B cell (primary cell): ENCODE measurements around the gene COLEC12. TPM values are rescaled to one million over a fixed set of nuclear protein-coding genes. Genes with fewer than 3 reads are reported as not detected.

Experiments
- ATAC-seq: fragments of 200-7000 bp; cut with Tn5 transposase; one replicate; pipeline ENCODE4 v1.10.0; 2021; ENCODE audit warnings: low read depth, mild to moderate bottlenecking, moderate number of reproducible peaks, moderate library complexity
- CTCF ChIA-PET: fragments of 350-600 bp; sonication (Branson Sonifier 250); formaldehyde crosslinking; loops from one replicate; lab custom pipeline; 2021; ENCODE audit warnings: antibody characterized with exemption, inconsistent platforms; lab: Charles Lee
- POLR2A ChIA-PET: fragments of 350-600 bp; sonication (Branson Sonifier 250); formaldehyde crosslinking; loops from one replicate; lab custom pipeline; 2021; ENCODE audit warnings: antibody characterized with exemption; lab: Charles Lee
- DNase-seq: peaks from one replicate; pipeline ENCODE4 v3.0.0; 2013
- H2AFZ ChIP-seq: 2 replicates; pipeline ENCODE4 v1.6.1; 2012; ENCODE audit warnings: mild to moderate bottlenecking, low read depth, low read length; ENCODE audit not compliant: insufficient read depth, poor library complexity, severe bottlenecking
- H3K27ac ChIP-seq, 2 donors: 1 replicate in 1 of 2; 2 replicates in 1 of 2; pipeline ENCODE4 v1.5.1; 2012 to 2013; ENCODE audit warnings: low read length in 2 of 2, mild to moderate bottlenecking in 2 of 2, moderate library complexity in 1 of 2
- H3K27me3 ChIP-seq, 4 experiments: fragments of 200-600 bp in 1 of 4; sonication (generic) in 1 of 4; replicated peaks in 1 of 4; 1 replicate in 2 of 4; 2 replicates in 2 of 4; pipeline versions ENCODE4 v1.6.1 to v1.7.0; 2013 to 2016; ENCODE audit warnings: low read length in 3 of 4, mild to moderate bottlenecking in 2 of 4, mixed read lengths in 1 of 4, moderate library complexity in 1 of 4; ENCODE audit not compliant: insufficient read depth in 4 of 4, control insufficient read depth in 3 of 4; ENCODE audit errors: control extremely low read depth in 1 of 4
- H3K36me3 ChIP-seq, 2 experiments: replicated peaks in 1 of 2; 1 replicate in 1 of 2; 2 replicates in 1 of 2; pipeline versions ENCODE4 v1.6.1 to v1.7.1; 2013; ENCODE audit warnings: low read length in 1 of 2; ENCODE audit not compliant: insufficient read depth in 2 of 2, control insufficient read depth in 1 of 2; ENCODE audit errors: control extremely low read depth in 1 of 2, extremely low read depth in 1 of 2
- H3K4me1 ChIP-seq, 2 donors: fragments of 200-600 bp in 1 of 2; sonication (generic) in 1 of 2; 1 replicate in 1 of 2; 2 replicates in 1 of 2; pipeline versions ENCODE4 v1.5.1 to v1.6.1; 2013 to 2017; ENCODE audit warnings: low read length in 2 of 2; ENCODE audit not compliant: control insufficient read depth in 2 of 2, insufficient read depth in 2 of 2
- H3K4me2 ChIP-seq: replicated peaks from 2 replicates; pipeline ENCODE3; 2012; ENCODE audit warnings: mild to moderate bottlenecking, low read depth, low read length; ENCODE audit not compliant: poor library complexity, severe bottlenecking
- H3K4me3 ChIP-seq, 5 experiments: fragments of 200-600 bp in 1 of 5; sonication (generic) in 1 of 5; 1 replicate in 3 of 5; 2 replicates in 2 of 5; pipeline versions ENCODE4 v1.5.1 to v1.7.0; 2011 to 2016; ENCODE audit warnings: low read length in 4 of 5, mild to moderate bottlenecking in 4 of 5, low read depth in 2 of 5, control low read depth in 1 of 5, moderate library complexity in 1 of 5; ENCODE audit not compliant: insufficient read depth in 1 of 5; ENCODE audit errors: control extremely low read depth in 1 of 5, extremely low read depth in 1 of 5
- H3K79me2 ChIP-seq: fragments of 200-600 bp; sonication (generic); one replicate; pipeline ENCODE4 v1.6.0; 2016; ENCODE audit warnings: low read length; ENCODE audit not compliant: control insufficient read depth, insufficient read depth
- H3K9ac ChIP-seq: fragments of 200-600 bp; sonication (generic); 2 replicates; pipeline ENCODE4 v1.6.1; 2017; ENCODE audit warnings: mild to moderate bottlenecking, low read length, moderate library complexity
- H3K9me3 ChIP-seq, 3 donors: one replicate each; pipeline versions ENCODE4 v1.6.1 to v1.7.1; 2013; ENCODE audit warnings: low read length in 2 of 3; ENCODE audit not compliant: control insufficient read depth in 2 of 3, insufficient read depth in 1 of 3; ENCODE audit errors: control extremely low read depth in 1 of 3
- H4K20me1 ChIP-seq: 2 replicates; pipeline ENCODE4 v1.6.0; 2012; ENCODE audit warnings: mild to moderate bottlenecking, low read length; ENCODE audit not compliant: insufficient read depth, control insufficient read depth, poor library complexity, severe bottlenecking
- H3K27ac Mint-ChIP-seq: one replicate; pipeline ENCODE4 v1.8.0; 2021; ENCODE audit warnings: mixed read lengths
- H3K27me3 Mint-ChIP-seq: one replicate; pipeline ENCODE4 v1.8.0; 2021; ENCODE audit warnings: mixed read lengths
- H3K4me1 Mint-ChIP-seq: one replicate; pipeline ENCODE4 v1.8.0; 2021; ENCODE audit warnings: mixed read lengths
- H3K4me3 Mint-ChIP-seq: one replicate; pipeline ENCODE4 v1.8.0; 2021; ENCODE audit warnings: mixed read lengths
- H3K9me3 Mint-ChIP-seq: one replicate; pipeline ENCODE4 v1.8.0; 2022; ENCODE audit warnings: mixed read lengths; ENCODE audit not compliant: insufficient read depth
- CTCF ChIP-seq: fragments of 200-600 bp; IDR thresholded peaks from one replicate; pipeline ENCODE4 v1.8.0; 2022; ENCODE audit warnings: antibody characterized with exemption, mild to moderate bottlenecking
- EZH2 ChIP-seq: IDR thresholded peaks from 2 replicates; pipeline ENCODE4 v1.6.1; 2012; ENCODE audit warnings: borderline replicate concordance, low read depth, mild to moderate bottlenecking, moderate library complexity, low read length; ENCODE audit not compliant: insufficient read depth, poor library complexity, severe bottlenecking
- WGBS: methylation state at CpG from one replicate; pipeline ENCODE4 v1.1.5; 2013; ENCODE audit warnings: missing lambda C conversion rate; ENCODE audit not compliant: insufficient coverage; 5-methylcytosine and 5-hydroxymethylcytosine counted together
- intact Hi-C: fragments of 100-400 bp; cut with micrococcal nuclease; formaldehyde crosslinking; loops from one replicate; pipeline ENCODE4 v1.10.0; 2022
- polyA plus RNA-seq: library from polyadenylated mRNA; depleted of rRNA; stranded (reverse); fragments of >200 nt; gene quantifications from 2 replicates; pipeline ENCODE4 v1.2.3, GENCODE V29; 2012
- total RNA-seq, 2 donors: library from RNA; stranded (reverse); fragments of 120-200 nt in 1 of 2; gene quantifications; 1 replicate in 1 of 2; 2 replicates in 1 of 2; pipeline versions ENCODE4 v1.2.3 to v1.2.4, GENCODE V29; 2013 to 2022

COLEC12 gene
- total and polyA plus RNA-seq, 2 donors (not counting 1 experiment from before 2014, with no cell fraction given) = not detected

DNA sequence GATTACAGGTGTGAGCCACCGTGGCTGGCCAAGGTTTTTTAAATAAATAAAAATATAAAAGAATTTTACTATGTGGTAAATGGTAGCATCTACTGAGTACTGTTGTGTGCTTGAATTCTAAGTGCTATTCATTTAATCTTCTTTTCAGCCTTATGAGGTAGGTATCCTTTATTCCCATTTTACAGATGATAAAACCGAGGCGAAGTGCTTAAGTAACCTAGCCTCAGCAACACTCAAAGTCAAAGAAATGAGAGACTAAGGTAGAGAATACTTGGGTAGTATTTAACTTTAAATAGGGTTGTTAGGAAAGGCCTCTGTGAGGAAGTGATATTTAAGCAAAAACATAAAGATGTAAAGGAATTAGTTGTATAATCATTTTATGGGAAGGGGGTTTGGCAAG, 227.0 kb downstream of the COLEC12 start:
- Mint-ChIP-seq H3K4me1 (peaks cover 11% of the 10 kb centered on the region), H3K4me3 (no peak overlapping the region), H3K27ac (no peak overlapping the region), H3K27me3 (no peaks in the 10 kb centered on the region), H3K9me3 (no peaks in the 10 kb centered on the region)
- ChIA-PET CTCF (no interaction called here), POLR2A (no interaction called here)
- no peak for ATAC-seq
- Histone ChIP-seq H3K4me1 (peaks cover 3 to 9% of the 10 kb centered on the region in 2 donors), H3K36me3 (no peaks in the 10 kb centered on the region), H3K4me3 (no peak overlapping the region), H3K27me3 (peaks cover 0 to 2% (median 0%) of the 10 kb centered on the region in 4 experiments), H3K4me2 (no peak overlapping the region), H4K20me1 (no peaks in the 10 kb centered on the region), H2AFZ (no peak overlapping the region), H3K27ac (no peak overlapping the region), H3K9me3 (peaks cover 0 to 5% (median 2%) of the 10 kb centered on the region in 3 donors), H3K9ac (no peak overlapping the region), H3K79me2 (no peaks in the 10 kb centered on the region)
- WGBS = no CpG with 5 or more reads among the region's 3 CpGs
- intact Hi-C loops = no loop called here
- TF ChIP-seq EZH2 = no peak
- no peak for TF ChIP-seq CTCF
- DNase-seq = no peak

- ATAC-seq (no peak), DNase-seq (no peak)
- intact Hi-C loops = no loop called here
- Histone ChIP-seq H3K27ac (no peak overlapping the region), H3K9me3 (no peaks in the 10 kb centered on the region), H2AFZ (no peak overlapping the region), H3K9ac (no peak overlapping the region), H3K4me3 (no peak overlapping the region), H4K20me1 (no peaks in the 10 kb centered on the region), H3K27me3 (no peaks in the 10 kb centered on the region), H3K4me1 (peaks cover 3 to 10% of the 10 kb centered on the region in 2 donors), H3K36me3 (no peaks in the 10 kb centered on the region), H3K79me2 (peaks cover 5% of the 10 kb centered on the region), H3K4me2 (no peak overlapping the region)
- Mint-ChIP-seq H3K4me1 (peaks cover 15% of the 10 kb centered on the region), H3K27ac (no peak overlapping the region), H3K27me3 (no peaks in the 10 kb centered on the region), H3K9me3 (no peaks in the 10 kb centered on the region), H3K4me3 (no peak overlapping the region)
- POLR2A ChIA-PET = no interaction called here
- TF ChIP-seq EZH2 = no peak
- TF ChIP-seq CTCF = no peak
- CTCF ChIA-PET = no interaction called here
- no CpG with 5 or more reads among the region's 2 CpGs for WGBS
These were observed 227.9 kb downstream of the COLEC12 start for GRCh38 chr18:272650-273049.
